Immature natural killer cell (primary cell): ENCODE data around the gene PTPRT. TPM values are rescaled to one million over a fixed set of nuclear protein-coding genes. Genes with fewer than 3 reads are reported as not detected.

Source experiments
- DNase-seq, 3 donors: peaks; one replicate each; pipeline ENCODE4 v3.0.0; 2022; ENCODE audit warnings: mixed read lengths in 1 of 3
- H3K27ac Mint-ChIP-seq, 6 donors: one replicate each; pipeline ENCODE4 v1.8.0; 2020; ENCODE audit warnings: mixed read lengths in 6 of 6, mild to moderate bottlenecking in 5 of 6, inconsistent platforms in 4 of 6, moderate library complexity in 3 of 6
- H3K27me3 Mint-ChIP-seq, 3 donors: one replicate each; pipeline ENCODE4 v1.8.0; 2020 to 2021; ENCODE audit warnings: low read depth in 3 of 3, mild to moderate bottlenecking in 3 of 3, mixed read lengths in 3 of 3, moderate library complexity in 3 of 3, inconsistent platforms in 1 of 3
- H3K36me3 Mint-ChIP-seq, 3 donors: one replicate each; pipeline ENCODE4 v1.8.0; 2020; ENCODE audit warnings: mixed read lengths in 3 of 3, inconsistent platforms in 2 of 3, mild to moderate bottlenecking in 2 of 3
- H3K4me1 Mint-ChIP-seq, 2 donors: one replicate each; pipeline ENCODE4 v1.8.0; 2020; ENCODE audit warnings: inconsistent platforms in 2 of 2, mild to moderate bottlenecking in 2 of 2, mixed read lengths in 2 of 2, moderate library complexity in 1 of 2
- H3K4me3 Mint-ChIP-seq, 5 donors: one replicate each; pipeline ENCODE4 v1.8.0; 2020; ENCODE audit warnings: mild to moderate bottlenecking in 5 of 5, mixed read lengths in 5 of 5, inconsistent platforms in 3 of 5, moderate library complexity in 3 of 5
- H3K9me3 Mint-ChIP-seq, 6 donors: one replicate each; pipeline ENCODE4 v1.8.0; 2020; ENCODE audit warnings: mild to moderate bottlenecking in 6 of 6, mixed read lengths in 6 of 6, inconsistent platforms in 4 of 6, moderate library complexity in 3 of 6
- polyA plus RNA-seq, 3 donors: library from polyadenylated mRNA; unstranded; fragments of 300-500 nt; fragmentation: Illumina TruSeq; gene quantifications; one replicate each; pipeline ENCODE4 v1.2.3, GENCODE V29; 2021

PTPRT gene
- polyA plus RNA-seq, 3 donors from 2014 or later = not detected

DNA sequence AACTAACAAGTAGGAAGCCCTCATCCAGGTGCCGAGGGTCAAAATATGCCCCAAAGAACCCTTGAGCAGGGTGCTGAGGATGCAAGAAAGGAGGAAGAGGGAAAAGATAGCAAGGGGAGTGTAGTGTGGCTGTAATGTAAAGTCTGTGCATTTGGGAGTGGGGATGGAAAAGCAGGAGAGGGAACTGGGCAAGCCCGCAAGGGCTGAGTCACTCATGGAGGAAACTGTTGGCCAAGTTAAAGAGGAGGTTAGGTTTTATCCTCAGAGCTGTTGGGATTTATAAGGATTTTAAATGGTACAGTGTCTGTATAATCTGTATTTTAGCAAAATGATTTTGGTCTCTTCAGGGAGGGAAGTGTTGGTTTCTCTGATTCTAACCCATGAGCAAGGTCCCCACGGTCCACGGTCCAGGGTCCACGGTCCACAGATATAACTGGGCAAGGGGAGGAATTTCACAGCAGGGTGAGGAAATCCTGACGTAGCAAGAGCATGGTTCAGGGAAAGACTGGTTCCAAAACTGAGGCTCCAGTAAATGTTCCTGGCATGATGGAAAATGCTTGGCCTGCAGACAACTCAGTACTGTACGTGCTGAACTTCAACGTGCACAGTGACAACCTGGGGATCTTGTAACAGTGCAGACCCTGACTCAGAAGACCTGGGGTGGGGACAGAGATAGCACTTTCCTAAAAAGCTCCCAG, 759.8 kb downstream of the PTPRT start:
- Mint-ChIP-seq H3K27me3 (peaks cover 0 to 2% (median 2%) of the 10 kb centered on the region in 3 donors), H3K27ac (no peak overlapping the region), H3K9me3 (peaks cover 0 to 23% (median 10%) of the 10 kb centered on the region in 6 donors), H3K4me3 (no peak overlapping the region), H3K36me3 (no peaks in the 10 kb centered on the region), H3K4me1 (no peaks in the 10 kb centered on the region)
- no peak for DNase-seq

- Mint-ChIP-seq H3K9me3 (peaks cover 0 to 10% (median 7%) of the 10 kb centered on the region in 6 donors), H3K36me3 (no peaks in the 10 kb centered on the region), H3K4me3 (no peak overlapping the region), H3K27me3 (peaks cover 2 to 5% (median 2%) of the 10 kb centered on the region in 3 donors), H3K4me1 (no peaks in the 10 kb centered on the region), H3K27ac (no peak overlapping the region)
- no peak for DNase-seq
Observed at GRCh38 chr20:42419814-42420532, 769.7 kb downstream of the PTPRT start.

DNA sequence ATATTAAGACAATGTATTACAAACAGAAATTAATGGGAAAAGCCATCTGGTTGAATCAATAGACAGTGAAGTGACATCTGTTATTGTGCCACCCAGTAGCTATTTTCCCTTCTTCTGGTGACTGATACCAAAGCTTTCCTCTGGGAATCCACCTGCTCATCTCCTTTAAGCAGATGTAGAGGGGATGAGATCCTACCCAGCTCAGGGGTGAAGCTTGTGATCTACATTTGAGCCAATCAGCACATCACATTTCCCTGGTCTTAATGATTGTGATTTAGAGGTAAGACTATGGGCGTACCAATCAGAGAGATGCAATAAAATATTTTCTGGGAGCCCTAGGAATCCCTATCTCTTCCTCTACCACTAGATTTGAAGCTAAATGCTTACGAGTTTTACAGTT, 782.9 kb downstream of the PTPRT start:
- Mint-ChIP-seq H3K27me3 (peaks cover 0 to 2% (median 0%) of the 10 kb centered on the region in 3 donors), H3K27ac (no peak overlapping the region), H3K4me3 (no peak overlapping the region), H3K36me3 (no peaks in the 10 kb centered on the region), H3K9me3 (peaks cover 1 to 15% (median 4%) of the 10 kb centered on the region in 6 donors), H3K4me1 (no peaks in the 10 kb centered on the region)
- no peak for DNase-seq

DNA sequence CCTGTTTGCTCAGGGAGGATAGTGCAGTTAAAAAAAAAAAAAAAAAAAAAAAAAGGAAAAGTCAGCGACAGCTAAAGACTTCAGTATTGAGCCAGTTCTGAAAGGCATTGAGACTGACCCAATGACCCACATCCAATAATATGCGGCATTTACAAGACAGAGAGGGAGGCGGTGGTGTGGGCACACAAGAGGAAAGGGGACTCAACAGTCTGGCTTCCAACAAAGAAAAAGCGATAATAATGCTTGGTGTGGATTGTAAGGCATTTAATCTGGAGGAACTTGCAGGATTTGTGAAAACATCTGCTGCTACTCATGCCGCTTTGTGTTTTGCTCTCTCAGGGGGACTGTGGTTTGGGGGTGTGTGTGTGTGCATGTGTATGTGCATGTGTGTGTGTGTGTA, 787.3 kb downstream of the PTPRT start:
- no peaks in the 10 kb centered on the region for H3K36me3 Mint-ChIP-seq
- DNase-seq = no peak
- H3K27me3 Mint-ChIP-seq = peaks cover 0 to 2% (median 0%) of the 10 kb centered on the region in 3 donors
- no peak overlapping the region for H3K27ac Mint-ChIP-seq
- H3K4me3 Mint-ChIP-seq = no peak overlapping the region
- no peaks in the 10 kb centered on the region for H3K4me1 Mint-ChIP-seq
- peaks cover 0 to 12% (median 2%) of the 10 kb centered on the region in 6 donors for H3K9me3 Mint-ChIP-seq

DNA sequence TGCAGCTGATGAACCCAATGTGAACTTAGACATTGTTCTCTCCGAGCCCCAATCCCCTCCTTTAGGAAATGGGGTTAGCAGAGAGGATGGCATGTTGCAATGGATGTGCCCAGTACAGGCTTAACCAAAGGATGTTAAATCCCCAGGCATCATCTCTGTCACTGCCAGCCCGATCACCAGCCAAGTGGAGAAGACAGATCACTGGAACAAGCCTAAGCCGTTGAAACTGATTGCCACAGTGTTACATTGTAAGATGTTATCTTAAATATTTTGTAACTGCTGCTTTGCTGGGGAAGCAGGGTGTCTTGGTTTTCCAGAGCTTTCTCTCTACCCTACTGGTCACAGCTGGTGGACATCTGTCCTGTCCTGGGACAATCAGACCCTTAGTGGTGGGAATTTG, 788.1 kb downstream of the PTPRT start:
- Mint-ChIP-seq H3K4me1 (no peaks in the 10 kb centered on the region), H3K27ac (no peak overlapping the region), H3K27me3 (peaks cover 0 to 2% (median 0%) of the 10 kb centered on the region in 3 donors), H3K36me3 (no peaks in the 10 kb centered on the region), H3K4me3 (no peak overlapping the region), H3K9me3 (peaks cover 0 to 9% (median 3%) of the 10 kb centered on the region in 6 donors)
- DNase-seq = no peak

DNA sequence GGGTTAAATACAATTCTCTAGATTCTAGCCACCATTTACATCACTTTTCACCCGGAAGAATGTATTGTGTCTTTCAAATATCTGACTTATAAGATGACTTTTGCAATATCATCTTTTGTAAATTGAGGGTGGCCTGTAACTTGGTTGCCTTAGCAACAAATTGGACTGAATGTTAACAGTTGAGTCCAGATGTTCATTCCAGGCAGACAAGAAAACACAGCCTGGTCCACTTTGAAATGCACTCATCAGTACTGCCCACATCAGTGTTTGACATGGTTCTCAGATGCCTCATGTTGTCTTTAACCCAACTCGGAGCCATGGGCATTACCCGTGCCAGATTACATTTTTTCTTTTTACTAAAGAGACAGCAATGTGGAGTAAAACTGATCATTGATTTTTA, 789.9 kb downstream of the PTPRT start:
- Mint-ChIP-seq H3K4me3 (no peak overlapping the region), H3K27me3 (peaks cover 0 to 2% (median 0%) of the 10 kb centered on the region in 3 donors), H3K4me1 (no peaks in the 10 kb centered on the region), H3K27ac (no peak overlapping the region), H3K36me3 (no peaks in the 10 kb centered on the region), H3K9me3 (peaks cover 0 to 9% (median 3%) of the 10 kb centered on the region in 6 donors)
- DNase-seq = no peak

DNA sequence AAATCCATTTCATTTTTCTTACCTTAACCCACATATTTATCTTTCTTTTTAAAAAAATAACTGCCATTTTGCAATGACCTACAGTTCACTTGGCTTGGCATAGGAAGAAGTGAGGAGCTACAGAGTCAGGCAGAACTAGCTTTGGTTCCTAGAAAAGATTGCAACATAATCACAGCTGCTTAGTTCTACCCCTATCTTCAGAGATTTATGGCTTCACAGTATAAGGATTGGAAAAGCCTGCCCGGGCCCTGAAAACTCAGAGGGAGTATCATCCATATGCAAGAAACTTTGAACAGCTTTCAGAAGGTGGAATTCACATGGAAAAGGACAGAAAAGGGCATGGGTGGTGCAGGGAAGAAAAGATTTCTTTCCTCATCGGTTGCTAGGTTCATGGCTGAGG, 797.3 kb downstream of the PTPRT start:
- Mint-ChIP-seq H3K9me3 (peaks cover 0 to 10% (median 4%) of the 10 kb centered on the region in 6 donors), H3K27ac (no peak overlapping the region), H3K4me3 (no peak overlapping the region), H3K4me1 (no peaks in the 10 kb centered on the region), H3K36me3 (no peaks in the 10 kb centered on the region), H3K27me3 (peaks cover 0 to 2% (median 0%) of the 10 kb centered on the region in 3 donors)
- no peak for DNase-seq

DNA sequence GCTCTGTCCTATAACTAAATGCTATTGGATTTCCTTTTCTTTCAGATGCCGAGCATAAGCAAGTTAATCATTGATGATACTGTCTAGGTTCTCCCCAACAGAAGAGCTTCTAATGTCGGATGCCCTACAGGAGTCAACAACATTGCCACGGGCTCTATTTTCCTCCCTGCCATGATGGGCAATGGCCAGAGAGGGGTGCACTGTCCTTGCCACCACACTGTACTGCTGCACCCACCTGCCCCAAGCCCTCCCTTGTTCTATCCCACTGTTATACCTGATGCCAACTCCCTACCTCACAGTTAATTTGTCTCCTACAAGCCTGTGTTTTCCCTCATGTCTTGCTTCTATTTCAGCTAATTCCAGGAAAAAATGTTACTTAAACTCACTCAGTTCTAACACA, 797.9 kb downstream of the PTPRT start:
- DNase-seq = no peak
- H3K36me3 Mint-ChIP-seq = no peaks in the 10 kb centered on the region
- no peaks in the 10 kb centered on the region for H3K4me1 Mint-ChIP-seq
- peaks cover 0 to 2% (median 0%) of the 10 kb centered on the region in 3 donors for H3K27me3 Mint-ChIP-seq
- H3K9me3 Mint-ChIP-seq = peaks cover 0 to 15% (median 4%) of the 10 kb centered on the region in 6 donors
- H3K4me3 Mint-ChIP-seq = no peak overlapping the region
- H3K27ac Mint-ChIP-seq = no peak overlapping the region

GRCh38 chr20:42380287-42380686, 809.4 kb downstream of the PTPRT start:
- peaks cover 2 to 22% (median 5%) of the 10 kb centered on the region in 6 donors for H3K9me3 Mint-ChIP-seq
- no peak overlapping the region for H3K4me3 Mint-ChIP-seq
- H3K27me3 Mint-ChIP-seq = peaks cover 0 to 2% (median 2%) of the 10 kb centered on the region in 3 donors
- no peak overlapping the region for H3K27ac Mint-ChIP-seq
- H3K36me3 Mint-ChIP-seq = no peaks in the 10 kb centered on the region
- no peak for DNase-seq
- no peaks in the 10 kb centered on the region for H3K4me1 Mint-ChIP-seq

- peaks cover 2 to 22% (median 5%) of the 10 kb centered on the region in 6 donors for H3K9me3 Mint-ChIP-seq
- H3K36me3 Mint-ChIP-seq = no peaks in the 10 kb centered on the region
- no peaks in the 10 kb centered on the region for H3K4me1 Mint-ChIP-seq
- DNase-seq = no peak
- H3K27me3 Mint-ChIP-seq = peaks cover 0 to 2% (median 2%) of the 10 kb centered on the region in 3 donors
- H3K4me3 Mint-ChIP-seq = no peak overlapping the region
- no peak overlapping the region for H3K27ac Mint-ChIP-seq
Observed at GRCh38 chr20:42379385-42379784, 810.3 kb downstream of the PTPRT start.

GRCh38 chr20:42378826-42379225, 810.9 kb downstream of the PTPRT start:
- peaks cover 2 to 22% (median 5%) of the 10 kb centered on the region in 6 donors for H3K9me3 Mint-ChIP-seq
- H3K27ac Mint-ChIP-seq = no peak overlapping the region

GRCh38 chr20:42376131-42376530, 813.6 kb downstream of the PTPRT start:
- H3K36me3 Mint-ChIP-seq = no peaks in the 10 kb centered on the region
- H3K27ac Mint-ChIP-seq = no peak overlapping the region
- no peaks in the 10 kb centered on the region for H3K4me1 Mint-ChIP-seq
- no peak overlapping the region for H3K4me3 Mint-ChIP-seq
- peaks cover 0 to 2% (median 0%) of the 10 kb centered on the region in 3 donors for H3K27me3 Mint-ChIP-seq
- H3K9me3 Mint-ChIP-seq = peaks cover 1 to 17% (median 3%) of the 10 kb centered on the region in 6 donors
- DNase-seq = no peak

More at GRCh38 chr20:42378826-42379225, 810.9 kb downstream of the PTPRT start:
- DNase-seq = no peak
- H3K4me3 Mint-ChIP-seq = no peak overlapping the region
- peaks cover 0 to 2% (median 2%) of the 10 kb centered on the region in 3 donors for H3K27me3 Mint-ChIP-seq
- no peaks in the 10 kb centered on the region for H3K4me1 Mint-ChIP-seq
- no peaks in the 10 kb centered on the region for H3K36me3 Mint-ChIP-seq

- Mint-ChIP-seq H3K9me3 (peaks cover 0 to 5% (median 3%) of the 10 kb centered on the region in 6 donors), H3K4me3 (no peak overlapping the region), H3K27me3 (no peaks in the 10 kb centered on the region), H3K27ac (no peak overlapping the region), H3K4me1 (no peaks in the 10 kb centered on the region), H3K36me3 (no peaks in the 10 kb centered on the region)
- DNase-seq = no peak
Observed at GRCh38 chr20:42373049-42373448, 816.7 kb downstream of the PTPRT start.

DNA sequence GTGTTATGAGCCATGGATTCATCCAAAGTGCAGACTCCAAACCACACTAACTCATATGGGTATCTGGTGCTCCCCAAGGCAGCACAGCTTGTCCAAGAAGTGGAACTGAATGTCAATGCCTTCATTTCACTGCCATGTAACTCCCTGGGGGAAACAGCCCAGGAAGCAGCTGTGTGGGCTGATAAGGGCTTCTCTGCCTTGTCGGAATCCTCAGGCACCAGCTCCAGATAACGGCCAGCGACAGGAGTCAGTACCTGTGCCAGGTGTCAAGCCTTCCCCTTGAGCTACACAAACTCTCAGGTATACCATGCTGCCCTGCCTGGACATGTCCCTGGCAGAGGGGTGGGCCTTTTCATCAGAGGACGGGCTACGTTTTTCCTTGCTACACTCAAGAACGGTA, 819.6 kb downstream of the PTPRT start:
- peaks cover 0 to 12% (median 4%) of the 10 kb centered on the region in 6 donors for H3K9me3 Mint-ChIP-seq
- no peak for DNase-seq
- H3K36me3 Mint-ChIP-seq = no peaks in the 10 kb centered on the region
- no peak overlapping the region for H3K4me3 Mint-ChIP-seq
- H3K27ac Mint-ChIP-seq = no peak overlapping the region
- peaks cover 0 to 4% (median 0%) of the 10 kb centered on the region in 3 donors for H3K27me3 Mint-ChIP-seq
- no peaks in the 10 kb centered on the region for H3K4me1 Mint-ChIP-seq
